B cell (primary cell): Measurements from ENCODE around the gene ARID1A. TPM values are rescaled to one million over a fixed set of nuclear protein-coding genes. Genes with fewer than 3 reads are reported as not detected.

ENCODE experiments used
- ATAC-seq: fragments of 200-7000 bp; cut with Tn5 transposase; one replicate; pipeline ENCODE4 v1.10.0; 2021; ENCODE audit warnings: low read depth, mild to moderate bottlenecking, moderate number of reproducible peaks, moderate library complexity
- CTCF ChIA-PET: fragments of 350-600 bp; sonication (Branson Sonifier 250); formaldehyde crosslinking; loops from one replicate; lab custom pipeline; 2021; ENCODE audit warnings: antibody characterized with exemption, inconsistent platforms; lab: Charles Lee
- POLR2A ChIA-PET: fragments of 350-600 bp; sonication (Branson Sonifier 250); formaldehyde crosslinking; loops from one replicate; lab custom pipeline; 2021; ENCODE audit warnings: antibody characterized with exemption; lab: Charles Lee
- DNase-seq: peaks from one replicate; pipeline ENCODE4 v3.0.0; 2013
- H2AFZ ChIP-seq: 2 replicates; pipeline ENCODE4 v1.6.1; 2012; ENCODE audit warnings: mild to moderate bottlenecking, low read depth, low read length; ENCODE audit not compliant: insufficient read depth, poor library complexity, severe bottlenecking
- H3K27ac ChIP-seq, 2 donors: 1 replicate in 1 of 2; 2 replicates in 1 of 2; pipeline ENCODE4 v1.5.1; 2012 to 2013; ENCODE audit warnings: low read length in 2 of 2, mild to moderate bottlenecking in 2 of 2, moderate library complexity in 1 of 2
- H3K27me3 ChIP-seq, 4 experiments: fragments of 200-600 bp in 1 of 4; sonication (generic) in 1 of 4; replicated peaks in 1 of 4; 1 replicate in 2 of 4; 2 replicates in 2 of 4; pipeline versions ENCODE4 v1.6.1 to v1.7.0; 2013 to 2016; ENCODE audit warnings: low read length in 3 of 4, mild to moderate bottlenecking in 2 of 4, mixed read lengths in 1 of 4, moderate library complexity in 1 of 4; ENCODE audit not compliant: insufficient read depth in 4 of 4, control insufficient read depth in 3 of 4; ENCODE audit errors: control extremely low read depth in 1 of 4
- H3K36me3 ChIP-seq, 2 experiments: replicated peaks in 1 of 2; 1 replicate in 1 of 2; 2 replicates in 1 of 2; pipeline versions ENCODE4 v1.6.1 to v1.7.1; 2013; ENCODE audit warnings: low read length in 1 of 2; ENCODE audit not compliant: insufficient read depth in 2 of 2, control insufficient read depth in 1 of 2; ENCODE audit errors: control extremely low read depth in 1 of 2, extremely low read depth in 1 of 2
- H3K4me1 ChIP-seq, 2 donors: fragments of 200-600 bp in 1 of 2; sonication (generic) in 1 of 2; 1 replicate in 1 of 2; 2 replicates in 1 of 2; pipeline versions ENCODE4 v1.5.1 to v1.6.1; 2013 to 2017; ENCODE audit warnings: low read length in 2 of 2; ENCODE audit not compliant: control insufficient read depth in 2 of 2, insufficient read depth in 2 of 2
- H3K4me2 ChIP-seq: replicated peaks from 2 replicates; pipeline ENCODE3; 2012; ENCODE audit warnings: mild to moderate bottlenecking, low read depth, low read length; ENCODE audit not compliant: poor library complexity, severe bottlenecking
- H3K4me3 ChIP-seq, 5 experiments: fragments of 200-600 bp in 1 of 5; sonication (generic) in 1 of 5; 1 replicate in 3 of 5; 2 replicates in 2 of 5; pipeline versions ENCODE4 v1.5.1 to v1.7.0; 2011 to 2016; ENCODE audit warnings: low read length in 4 of 5, mild to moderate bottlenecking in 4 of 5, low read depth in 2 of 5, control low read depth in 1 of 5, moderate library complexity in 1 of 5; ENCODE audit not compliant: insufficient read depth in 1 of 5; ENCODE audit errors: control extremely low read depth in 1 of 5, extremely low read depth in 1 of 5
- H3K79me2 ChIP-seq: fragments of 200-600 bp; sonication (generic); one replicate; pipeline ENCODE4 v1.6.0; 2016; ENCODE audit warnings: low read length; ENCODE audit not compliant: control insufficient read depth, insufficient read depth
- H3K9ac ChIP-seq: fragments of 200-600 bp; sonication (generic); 2 replicates; pipeline ENCODE4 v1.6.1; 2017; ENCODE audit warnings: mild to moderate bottlenecking, low read length, moderate library complexity
- H3K9me3 ChIP-seq, 3 donors: one replicate each; pipeline versions ENCODE4 v1.6.1 to v1.7.1; 2013; ENCODE audit warnings: low read length in 2 of 3; ENCODE audit not compliant: control insufficient read depth in 2 of 3, insufficient read depth in 1 of 3; ENCODE audit errors: control extremely low read depth in 1 of 3
- H4K20me1 ChIP-seq: 2 replicates; pipeline ENCODE4 v1.6.0; 2012; ENCODE audit warnings: mild to moderate bottlenecking, low read length; ENCODE audit not compliant: insufficient read depth, control insufficient read depth, poor library complexity, severe bottlenecking
- H3K27ac Mint-ChIP-seq: one replicate; pipeline ENCODE4 v1.8.0; 2021; ENCODE audit warnings: mixed read lengths
- H3K27me3 Mint-ChIP-seq: one replicate; pipeline ENCODE4 v1.8.0; 2021; ENCODE audit warnings: mixed read lengths
- H3K4me1 Mint-ChIP-seq: one replicate; pipeline ENCODE4 v1.8.0; 2021; ENCODE audit warnings: mixed read lengths
- H3K4me3 Mint-ChIP-seq: one replicate; pipeline ENCODE4 v1.8.0; 2021; ENCODE audit warnings: mixed read lengths
- H3K9me3 Mint-ChIP-seq: one replicate; pipeline ENCODE4 v1.8.0; 2022; ENCODE audit warnings: mixed read lengths; ENCODE audit not compliant: insufficient read depth
- CTCF ChIP-seq: fragments of 200-600 bp; IDR thresholded peaks from one replicate; pipeline ENCODE4 v1.8.0; 2022; ENCODE audit warnings: antibody characterized with exemption, mild to moderate bottlenecking
- EZH2 ChIP-seq: IDR thresholded peaks from 2 replicates; pipeline ENCODE4 v1.6.1; 2012; ENCODE audit warnings: borderline replicate concordance, low read depth, mild to moderate bottlenecking, moderate library complexity, low read length; ENCODE audit not compliant: insufficient read depth, poor library complexity, severe bottlenecking
- WGBS: methylation state at CpG from one replicate; pipeline ENCODE4 v1.1.5; 2013; ENCODE audit warnings: missing lambda C conversion rate; ENCODE audit not compliant: insufficient coverage; 5-methylcytosine and 5-hydroxymethylcytosine counted together
- intact Hi-C: fragments of 100-400 bp; cut with micrococcal nuclease; formaldehyde crosslinking; loops from one replicate; pipeline ENCODE4 v1.10.0; 2022
- polyA plus RNA-seq: library from polyadenylated mRNA; depleted of rRNA; stranded (reverse); fragments of >200 nt; gene quantifications from 2 replicates; pipeline ENCODE4 v1.2.3, GENCODE V29; 2012
- total RNA-seq, 2 donors: library from RNA; stranded (reverse); fragments of 120-200 nt in 1 of 2; gene quantifications; 1 replicate in 1 of 2; 2 replicates in 1 of 2; pipeline versions ENCODE4 v1.2.3 to v1.2.4, GENCODE V29; 2013 to 2022

Gene ARID1A
- total and polyA plus RNA-seq, 2 donors (not counting 1 experiment from before 2014, with no cell fraction given), result 80.7 to 150 TPM

GRCh38 chr1:26700711-26701110 lies 4.9 kb downstream of the ARID1A start:
- ChIA-PET CTCF (interaction anchor here (1.0 to 7.8 kb wide), 3 partner anchors 8 to 89 kb away, joined by 4 to 91 read pairs (median 5); partner anchors contain the start of gene PIGV), POLR2A (interaction anchor here (0.6 to 1.0 kb wide), 2 partner anchors 8 to 80 kb away, joined by 3 to 4 read pairs; no protein-coding TSS in a partner anchor)
- Histone ChIP-seq H2AFZ (no peak overlapping the region), H3K79me2 (peaks cover 93% of the 10 kb centered on the region), H3K9ac (peak overlapping the region; percentile 82), H3K27ac (peak overlapping the region in 1 of 2 donors; percentile 93), H3K9me3 (no peaks in the 10 kb centered on the region), H4K20me1 (peaks cover 59% of the 10 kb centered on the region), H3K4me3 (peak overlapping the region in 1 of 5 experiments; percentile 31), H3K36me3 (peaks cover 2 to 9% of the 10 kb centered on the region in 2 experiments), H3K27me3 (no peaks in the 10 kb centered on the region), H3K4me1 (peaks cover 70 to 71% of the 10 kb centered on the region in 2 donors), H3K4me2 (peak overlapping the region; percentile 93)
- TF ChIP-seq EZH2 (no peak), CTCF (no peak)
- peaks cover 5% of the 10 kb centered on the region for H3K4me1 Mint-ChIP-seq
- H3K27ac Mint-ChIP-seq, result no peak overlapping the region
- H3K4me3 Mint-ChIP-seq, result no peak overlapping the region
- no peaks in the 10 kb centered on the region for H3K9me3 Mint-ChIP-seq
- ATAC-seq (no peak), DNase-seq (peak; percentile 27)
- no peaks in the 10 kb centered on the region for H3K27me3 Mint-ChIP-seq
- intact Hi-C loops, result no loop called here

- Histone ChIP-seq H3K4me1 (peaks cover 77 to 78% of the 10 kb centered on the region in 2 donors), H3K27ac (peak overlapping the region in 1 of 2 donors; percentile 93), H3K4me3 (peak overlapping the region in 3 of 5 experiments; percentile 2 to 31 (median 7)), H3K27me3 (no peaks in the 10 kb centered on the region), H3K4me2 (peak overlapping the region; percentile 93), H3K9ac (peak overlapping the region; percentile 82), H2AFZ (no peak overlapping the region), H3K36me3 (peaks cover 2 to 9% of the 10 kb centered on the region in 2 experiments), H3K9me3 (no peaks in the 10 kb centered on the region), H3K79me2 (peaks cover 100% of the 10 kb centered on the region), H4K20me1 (peaks cover 66% of the 10 kb centered on the region)
- Mint-ChIP-seq H3K4me1 (peaks cover 12% of the 10 kb centered on the region), H3K27me3 (no peaks in the 10 kb centered on the region), H3K4me3 (no peak overlapping the region), H3K9me3 (no peaks in the 10 kb centered on the region), H3K27ac (no peak overlapping the region)
- POLR2A ChIA-PET, result interaction anchor here (0.6 to 1.1 kb wide), 3 partner anchors 8 to 79 kb away, joined by 3 to 4 read pairs (median 3); no protein-coding TSS in a partner anchor
- ATAC-seq (no peak), DNase-seq (peak; percentile 29)
- CTCF ChIA-PET, result interaction anchor here (1.0 to 7.8 kb wide), 5 partner anchors 9 to 99 kb away, joined by 3 to 91 read pairs (median 5); partner anchors contain the start of gene PIGV
- intact Hi-C loops, result no loop called here
- WGBS, result 42% methylated on average over 3 of the region's 5 CpGs
- TF ChIP-seq CTCF (no peak), EZH2 (no peak)
Observed at GRCh38 chr1:26701266-26701994, 5.6 kb downstream of the ARID1A start.
